Heart left ventricle (tissue), 16 donors: ENCODE data around the gene C2orf92. TPM values are rescaled to one million over a fixed set of nuclear protein-coding genes. Genes with fewer than 3 reads are reported as not detected.

ENCODE experiments used
- ATAC-seq, 4 donors: fragments of 200-7000 bp; cut with Tn5 transposase; one replicate each; pipeline ENCODE4 v1.9.1; 2020 to 2022; ENCODE audit warnings: moderate library complexity in 4 of 4, mild to moderate bottlenecking in 3 of 4, moderate number of reproducible peaks in 1 of 4
- DNase-seq, 5 donors: peaks; one replicate each; pipeline ENCODE4 v3.0.0-alpha.2; 2020
- H3K27ac ChIP-seq, 12 donors: fragments of 200-600 bp; sonication (generic) in 4 of 12; one replicate each; pipeline versions ENCODE4 v1.5.0 to v1.8.0; 2016 to 2022; ENCODE audit warnings: mild to moderate bottlenecking in 2 of 12
- H3K27me3 ChIP-seq, 9 donors: fragments of 200-600 bp; sonication (generic) in 2 of 9; one replicate each; pipeline versions ENCODE4 v1.5.1 to v1.8.0; 2016 to 2022; ENCODE audit warnings: mild to moderate bottlenecking in 3 of 9
- H3K36me3 ChIP-seq, 9 donors: fragments of 200-600 bp; sonication (generic) in 2 of 9; one replicate each; pipeline versions ENCODE4 v1.5.0 to v1.8.0; 2018 to 2022; ENCODE audit warnings: mild to moderate bottlenecking in 2 of 9
- H3K4me1 ChIP-seq, 12 donors: fragments of 200-600 bp; sonication (generic) in 4 of 12; one replicate each; pipeline versions ENCODE4 v1.5.0 to v1.8.0; 2016 to 2022; ENCODE audit warnings: mild to moderate bottlenecking in 3 of 12
- H3K4me3 ChIP-seq, 12 donors: fragments of 200-600 bp; sonication (generic) in 4 of 12; one replicate each; pipeline versions ENCODE4 v1.5.0 to v1.8.0; 2017 to 2022; ENCODE audit warnings: mild to moderate bottlenecking in 9 of 12, moderate library complexity in 4 of 12
- H3K9me3 ChIP-seq, 12 donors: fragments of 200-600 bp; sonication (generic) in 4 of 12; one replicate each; pipeline versions ENCODE4 v1.5.0 to v1.8.0; 2016 to 2022; ENCODE audit warnings: mild to moderate bottlenecking in 1 of 12
- POLR2A ChIP-seq, 2 donors: fragments of 450-650 bp; IDR thresholded peaks; one replicate each; pipeline ENCODE4 v1.6.1; 2017; ENCODE audit warnings: antibody characterized with exemption in 2 of 2, mild to moderate bottlenecking in 2 of 2, moderate library complexity in 2 of 2
- WGBS, 4 donors: extraction: QIAGEN DNeasy Blood & Tissue Kit in 2 of 4; methylation state at CpG; one replicate each; pipeline versions ENCODE4 v1.1.5 to v1.1.7; 2013 to 2018; 5-methylcytosine and 5-hydroxymethylcytosine counted together
- intact Hi-C, 10 donors: fragments of 100-400 bp; cut with DNase I; formaldehyde crosslinking; loops; one replicate each; pipeline versions ENCODE4 v1.11.1 to v1.14.2; 2022
- polyA plus RNA-seq, 2 donors: library from polyadenylated mRNA; stranded (reverse); fragments of 200-250 nt; gene quantifications; one replicate each; pipeline ENCODE4 v1.2.3, GENCODE V29; 2013
- total RNA-seq, 9 donors: library from RNA; depleted of rRNA in 2 of 9; stranded (reverse); fragments of >200 nt in 2 of 9; fragmentation: NEBNext Ultra II Directional in 3 of 9; extraction: Animal tissue kit (Norgen Biotek cat#: 25700) in 3 of 9; gene quantifications; one replicate each; pipeline versions ENCODE4 v1.1.0 to v1.2.4, GENCODE V29; 2016 to 2023
- TF ChIP-seq, protein P1 (sequence below), 12 donors: fragments of 200-600 bp; sonication (generic) in 4 of 12; IDR thresholded peaks; one replicate each; pipeline versions ENCODE4 v1.5.0 to v1.8.0; 2018 to 2022; ENCODE audit warnings: antibody characterized with exemption in 12 of 12, mild to moderate bottlenecking in 5 of 12
- donor health status: ischemic (EF 13 %, LVEDD 7.1; RV severe dilation, severe dysfunction).
- donor health status: healthy with polysubstance abuse.
- donor health status: DM: no; HTN: yes; CAD: no.
- donor health status: DM: no; HTN: no; CAD: no.
- donor health status: ischemic (EF 25% LVEDD 6.9; RV normal size, moderate dysfunction).
- donor health status: ischemic (EF 25% LVEDD 5.7; RV mildly dilated, moderate dysfunction).
- donor health status: healthy.
- donor health status: DM: yes; HTN: yes; CAD: no.
- donor health status: ischemic (EF 35%, LVEDD 5.7; RV mildly dilated, moderate dysfunction).
- donor health status: nonischemic (EF 11% LVEDD 7.7; RV severe dilation, severe dysfunction).
- donor health status: DM: yes; HTN: yes; CAD: no.
- donor health status: PGD.
- donor health status: ischemic (EF 29% LVEDD 5.4; RV normal size, mild dysfunction).
- donor health status: nonischemic (EF 23%, LVEDD 6.1; RV moderate dilation, normal function).

C2orf92 gene
- total and polyA plus RNA-seq, 11 donors = 0.89 to 11.0 (median 2.4) TPM

DNA sequence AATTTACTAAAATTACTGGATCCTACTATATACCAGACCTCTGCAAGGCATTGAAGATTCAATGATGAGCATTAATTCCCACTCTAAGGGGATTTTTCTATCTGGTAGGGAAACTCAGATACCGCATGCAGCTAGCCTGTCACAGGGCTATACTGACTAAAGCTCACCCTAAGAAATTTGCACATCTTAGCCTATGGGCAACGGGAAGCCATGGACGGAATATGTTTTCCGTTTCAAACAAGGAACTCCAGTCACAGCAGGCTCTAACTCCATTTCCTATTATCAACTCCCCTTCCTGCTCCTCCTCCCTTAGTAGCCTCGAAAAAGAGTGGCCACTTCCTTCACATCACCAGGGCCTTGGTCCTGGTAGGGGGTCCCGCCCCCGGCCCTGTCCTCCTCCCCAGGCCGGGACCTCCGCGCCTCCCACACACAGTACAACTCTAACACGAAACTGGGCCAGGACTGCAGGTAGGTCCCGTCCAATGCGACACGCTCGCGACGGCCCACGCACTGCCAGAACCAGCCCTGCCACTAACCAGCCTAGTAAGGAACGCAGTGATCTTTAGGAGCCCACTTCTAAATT lies 24.3 kb upstream of the C2orf92 start:
- ATAC-seq (peak; percentile 45 to 63 (median 57)), DNase-seq (no peak)
- no peaks in the 10 kb centered on the region for H3K9me3 ChIP-seq
- peak overlapping the region; percentile 71 to 100 (median 88) for H3K4me3 ChIP-seq
- H3K4me1 ChIP-seq = peaks cover 0 to 27% (median 14%) of the 10 kb centered on the region in 12 donors
- peaks cover 0 to 35% (median 33%) of the 10 kb centered on the region in 9 donors for H3K36me3 ChIP-seq
- intact Hi-C loops = loop anchor here in 4 of 10 donors (1.0 to 10.0 kb wide), 2 partner anchors 19 to 50 kb away; partner anchors contain the start of gene ACTR1B (in 4 of the 4)
- 6 to 10% (median 8%) methylated on average over 19 of the region's 19 CpGs for WGBS, 4 donors
- no peaks in the 10 kb centered on the region for H3K27me3 ChIP-seq
- H3K27ac ChIP-seq = peak overlapping the region; percentile 92 to 99 (median 97)
- no peak for TF ChIP-seq POLR2A (IDR thresholded peaks at IDR 0.05)
- TF ChIP-seq, protein P1, sequence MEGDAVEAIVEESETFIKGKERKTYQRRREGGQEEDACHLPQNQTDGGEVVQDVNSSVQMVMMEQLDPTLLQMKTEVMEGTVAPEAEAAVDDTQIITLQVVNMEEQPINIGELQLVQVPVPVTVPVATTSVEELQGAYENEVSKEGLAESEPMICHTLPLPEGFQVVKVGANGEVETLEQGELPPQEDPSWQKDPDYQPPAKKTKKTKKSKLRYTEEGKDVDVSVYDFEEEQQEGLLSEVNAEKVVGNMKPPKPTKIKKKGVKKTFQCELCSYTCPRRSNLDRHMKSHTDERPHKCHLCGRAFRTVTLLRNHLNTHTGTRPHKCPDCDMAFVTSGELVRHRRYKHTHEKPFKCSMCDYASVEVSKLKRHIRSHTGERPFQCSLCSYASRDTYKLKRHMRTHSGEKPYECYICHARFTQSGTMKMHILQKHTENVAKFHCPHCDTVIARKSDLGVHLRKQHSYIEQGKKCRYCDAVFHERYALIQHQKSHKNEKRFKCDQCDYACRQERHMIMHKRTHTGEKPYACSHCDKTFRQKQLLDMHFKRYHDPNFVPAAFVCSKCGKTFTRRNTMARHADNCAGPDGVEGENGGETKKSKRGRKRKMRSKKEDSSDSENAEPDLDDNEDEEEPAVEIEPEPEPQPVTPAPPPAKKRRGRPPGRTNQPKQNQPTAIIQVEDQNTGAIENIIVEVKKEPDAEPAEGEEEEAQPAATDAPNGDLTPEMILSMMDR (IDR thresholded peaks at IDR 0.05) = no peak

DNA sequence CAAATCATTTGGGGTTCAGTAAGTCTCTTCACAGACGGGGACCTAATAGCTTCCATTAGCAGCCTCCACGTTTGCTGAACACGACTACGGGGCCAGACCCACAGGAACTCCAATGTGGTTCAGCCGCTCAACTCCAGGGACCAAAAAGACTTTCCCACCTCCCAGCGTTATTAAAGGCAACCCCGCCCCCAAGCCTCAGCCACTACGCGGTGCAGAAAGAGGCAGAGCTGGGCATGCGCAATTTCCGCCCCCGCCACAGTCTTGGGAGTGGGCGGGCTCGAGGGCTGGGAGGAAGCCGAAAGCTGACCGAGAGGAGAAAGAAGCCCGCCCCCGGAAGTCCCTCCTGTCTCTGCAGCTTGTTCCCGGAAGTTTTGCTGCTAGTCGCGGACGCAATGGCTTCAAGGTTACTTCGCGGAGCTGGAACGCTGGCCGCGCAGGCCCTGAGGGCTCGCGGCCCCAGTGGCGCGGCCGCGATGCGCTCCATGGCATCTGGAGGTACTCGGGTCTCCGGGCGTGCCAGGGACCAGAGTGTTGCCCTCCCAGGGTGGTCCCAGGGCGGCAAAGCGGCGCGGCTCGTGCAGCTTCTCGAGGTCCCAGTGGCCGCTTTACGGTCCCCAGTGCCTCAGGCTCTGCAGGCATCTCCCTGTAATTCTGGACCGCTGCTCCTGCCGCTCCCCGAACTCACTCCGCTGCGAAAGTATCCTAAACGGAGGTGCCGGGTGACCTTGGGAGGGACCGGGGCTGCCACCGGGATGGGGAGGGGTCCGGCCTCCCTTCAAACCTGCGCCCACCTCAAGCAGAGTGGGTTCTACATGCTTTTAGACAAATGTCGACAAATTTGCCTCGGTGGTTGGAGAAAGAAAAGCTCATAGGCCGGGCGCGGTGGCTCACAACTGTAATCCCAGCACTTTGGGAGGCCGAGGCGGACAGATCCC lies 23.6 kb upstream of the C2orf92 start, which contains the start of gene COX5B:
Gene COX5B (plus strand): TSS at position 368 of the 935 bp plus-strand sequence. CDS start 25 bp downstream, at position 393.
- 1 to 3% (median 1%) methylated on average over 24 to 63 of the region's 63 CpGs for WGBS, 4 donors
- DNase-seq (peak; percentile 99 to 100 (median 99)), ATAC-seq (peak; percentile 98 to 100 (median 100))
- peak within 1 kb of the TSS; percentile 71 to 100 (median 88) for H3K4me3 ChIP-seq
- no peaks in the 10 kb centered on the region for H3K9me3 ChIP-seq
- peak within 1 kb of the TSS; percentile 92 to 99 (median 97) for H3K27ac ChIP-seq
- intact Hi-C loops = loop anchor here in 8 of 10 donors (1.0 to 10.0 kb wide), 4 partner anchors 17 to 51 kb away; partner anchors contain the start of gene ACTR1B (in 4 of the 8)
- TF ChIP-seq, protein P1 (IDR thresholded peaks at IDR 0.05) = peak in 1 of 12 donors; percentile 14
- TF ChIP-seq POLR2A (IDR thresholded peaks at IDR 0.05) = peak; percentile 27 to 92
- H3K36me3 ChIP-seq = peaks cover 0 to 42% (median 39%) of the 10 kb centered on the region in 9 donors
- H3K4me1 ChIP-seq = peaks cover 0 to 27% (median 14%) of the 10 kb centered on the region in 12 donors
- H3K27me3 ChIP-seq = no peaks in the 10 kb centered on the region

DNA sequence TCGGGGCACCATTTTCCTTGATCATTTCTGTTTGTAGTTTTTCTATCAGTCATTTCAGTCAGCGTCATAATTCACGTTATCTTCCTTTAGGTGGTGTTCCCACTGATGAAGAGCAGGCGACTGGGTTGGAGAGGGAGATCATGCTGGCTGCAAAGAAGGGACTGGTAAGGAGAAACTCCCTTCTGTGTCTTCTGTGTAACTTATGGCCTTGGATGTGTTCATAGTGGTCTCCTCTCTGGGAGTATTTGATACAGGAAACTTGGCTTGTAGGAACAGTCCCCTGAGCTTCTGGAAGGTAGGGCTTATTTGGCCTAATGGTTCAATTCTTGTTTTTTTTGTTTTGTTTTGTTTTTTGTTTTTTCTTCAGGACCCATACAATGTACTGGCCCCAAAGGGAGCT lies 22.5 kb upstream of the C2orf92 start:
- 59 to 78% (median 73%) methylated on average over 4 of the region's 4 CpGs for WGBS, 4 donors
- intact Hi-C loops = loop anchor here in 6 of 10 donors (1.0 to 10.0 kb wide), 4 partner anchors 15 to 52 kb away; no protein-coding TSS in a partner anchor

More for the DNA sequence above, 22.5 kb upstream of the C2orf92 start:
- Histone ChIP-seq H3K27ac (peak overlapping the region in 9 of 12 donors; percentile 92 to 99 (median 97)), H3K36me3 (peaks cover 0 to 47% (median 39%) of the 10 kb centered on the region in 9 donors), H3K9me3 (no peaks in the 10 kb centered on the region), H3K4me3 (peak overlapping the region; percentile 71 to 100 (median 88)), H3K27me3 (no peaks in the 10 kb centered on the region), H3K4me1 (peaks cover 0 to 27% (median 14%) of the 10 kb centered on the region in 12 donors)
- ATAC-seq (no peak), DNase-seq (no peak)
- TF ChIP-seq POLR2A (IDR thresholded peaks at IDR 0.05) = no peak
- TF ChIP-seq, protein P1 (IDR thresholded peaks at IDR 0.05) = no peak
